ENCODE measurements around the gene ADAMTSL1. TPM values are rescaled to one million over a fixed set of nuclear protein-coding genes. Genes with fewer than 3 reads are reported as not detected.

Gene ADAMTSL1
- total RNA-seq, 1 donor from 2014 or later: 1.6 TPM

GRCh38 chr9:18573021-18573556 is 99.1 kb downstream of the ADAMTSL1 start:
- H3K27me3 ChIP-seq (ENCODE audit: control insufficient read depth, insufficient read depth, low read length): no peaks in the 10 kb centered on the region
- no peak for FAIRE-seq
- no peak overlapping the region for H3K4me3 ChIP-seq (ENCODE audit: low read depth, low read length)
- DNase-seq (ENCODE audit: low read depth): no peak
- TF ChIP-seq CTCF (IDR thresholded peaks at IDR 0.05; ENCODE audit: insufficient read depth, low read length, severe bottlenecking): no peak
- H3K36me3 ChIP-seq (ENCODE audit: control insufficient read depth, insufficient read depth, low read length): no peaks in the 10 kb centered on the region

- no peak overlapping the region for H3K4me3 ChIP-seq (ENCODE audit: low read depth, low read length)
- no peak for FAIRE-seq
- DNase-seq (ENCODE audit: low read depth): no peak
- H3K27me3 ChIP-seq (ENCODE audit: control insufficient read depth, insufficient read depth, low read length): no peaks in the 10 kb centered on the region
- no peak for TF ChIP-seq CTCF (IDR thresholded peaks at IDR 0.05; ENCODE audit: insufficient read depth, low read length, severe bottlenecking)
- H3K36me3 ChIP-seq (ENCODE audit: control insufficient read depth, insufficient read depth, low read length): no peaks in the 10 kb centered on the region
These were observed 101.7 kb downstream of the ADAMTSL1 start for GRCh38 chr9:18575686-18576085.

GRCh38 chr9:18579536-18579935 is 105.6 kb downstream of the ADAMTSL1 start:
- Histone ChIP-seq H3K36me3 (ENCODE audit: control insufficient read depth, insufficient read depth, low read length) (no peaks in the 10 kb centered on the region), H3K27me3 (ENCODE audit: control insufficient read depth, insufficient read depth, low read length) (no peaks in the 10 kb centered on the region), H3K4me3 (ENCODE audit: low read depth, low read length) (no peak overlapping the region)
- no peak for TF ChIP-seq CTCF (IDR thresholded peaks at IDR 0.05; ENCODE audit: insufficient read depth, low read length, severe bottlenecking)
- DNase-seq (ENCODE audit: low read depth) (no peak), FAIRE-seq (no peak)

GRCh38 chr9:18580151-18580550 is 106.2 kb downstream of the ADAMTSL1 start:
- FAIRE-seq (no peak), DNase-seq (ENCODE audit: low read depth) (no peak)
- H3K4me3 ChIP-seq (ENCODE audit: low read depth, low read length): no peak overlapping the region
- no peaks in the 10 kb centered on the region for H3K36me3 ChIP-seq (ENCODE audit: control insufficient read depth, insufficient read depth, low read length)
- H3K27me3 ChIP-seq (ENCODE audit: control insufficient read depth, insufficient read depth, low read length): no peaks in the 10 kb centered on the region
- no peak for TF ChIP-seq CTCF (IDR thresholded peaks at IDR 0.05; ENCODE audit: insufficient read depth, low read length, severe bottlenecking)

- no peak for TF ChIP-seq CTCF (IDR thresholded peaks at IDR 0.05; ENCODE audit: insufficient read depth, low read length, severe bottlenecking)
- DNase-seq (ENCODE audit: low read depth) (no peak), FAIRE-seq (no peak)
- Histone ChIP-seq H3K27me3 (ENCODE audit: control insufficient read depth, insufficient read depth, low read length) (no peaks in the 10 kb centered on the region), H3K4me3 (ENCODE audit: low read depth, low read length) (no peak overlapping the region), H3K36me3 (ENCODE audit: control insufficient read depth, insufficient read depth, low read length) (no peaks in the 10 kb centered on the region)
These were observed 112.0 kb downstream of the ADAMTSL1 start for GRCh38 chr9:18585996-18586395.

- Histone ChIP-seq H3K27me3 (ENCODE audit: control insufficient read depth, insufficient read depth, low read length) (no peaks in the 10 kb centered on the region), H3K36me3 (ENCODE audit: control insufficient read depth, insufficient read depth, low read length) (no peaks in the 10 kb centered on the region), H3K4me3 (ENCODE audit: low read depth, low read length) (no peak overlapping the region)
- TF ChIP-seq CTCF (IDR thresholded peaks at IDR 0.05; ENCODE audit: insufficient read depth, low read length, severe bottlenecking): no peak
- DNase-seq (ENCODE audit: low read depth) (no peak), FAIRE-seq (no peak)
These were observed 114.0 kb downstream of the ADAMTSL1 start for GRCh38 chr9:18588002-18588401.

All from bronchial epithelial cell (primary cell).